Smooth muscle cell of the pulmonary artery (primary cell): ENCODE data around the gene IL13RA1. TPM values are rescaled to one million over a fixed set of nuclear protein-coding genes. Genes with fewer than 3 reads are reported as not detected.

Experiments used
- total RNA-seq: library from RNA; depleted of rRNA; stranded (reverse); fragments of >200 nt; gene quantifications from 2 replicates; pipeline ENCODE4 v1.2.3, GENCODE V29; 2014

IL13RA1 gene
- 68.8 and 74.0 TPM in 2 replicates for total RNA-seq

DNA sequence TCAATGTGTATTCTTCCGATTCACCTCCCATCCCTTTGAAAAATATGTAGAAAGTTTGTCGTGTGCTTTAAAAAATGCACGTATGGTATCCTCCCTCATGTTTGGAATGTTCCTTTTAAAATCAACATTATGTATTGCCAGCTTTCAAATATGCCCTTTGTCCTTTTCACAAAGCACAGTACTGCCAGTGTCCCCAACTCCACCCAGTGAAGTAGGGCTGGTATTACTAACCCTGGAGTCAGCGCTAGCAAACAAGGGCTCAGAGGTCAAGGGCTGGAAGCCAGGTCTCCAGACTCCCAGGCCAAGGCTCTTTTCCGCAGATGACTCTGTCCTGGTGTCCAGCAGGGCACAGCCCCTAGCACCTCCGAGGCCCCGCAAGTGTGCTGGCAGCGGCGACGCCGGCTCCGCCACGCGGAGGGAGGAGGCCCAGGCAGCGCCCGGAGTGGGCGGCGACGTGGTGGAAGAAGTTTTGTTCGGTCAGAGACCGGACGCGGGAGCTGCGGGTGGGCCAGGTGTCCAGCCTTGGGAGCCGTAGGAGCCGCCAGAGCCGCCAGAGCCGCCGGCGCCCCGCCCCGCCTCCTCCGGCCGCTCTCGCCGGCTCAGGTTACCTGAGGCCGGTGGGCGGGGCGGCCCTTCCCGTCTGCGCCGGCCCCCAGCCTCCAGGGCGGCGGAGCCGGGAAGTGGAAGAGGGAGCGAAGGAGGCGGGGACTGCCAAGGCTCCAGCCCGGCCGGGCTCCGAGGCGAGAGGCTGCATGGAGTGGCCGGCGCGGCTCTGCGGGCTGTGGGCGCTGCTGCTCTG lies at the start of gene IL13RA1:
TSS of gene IL13RA1 (plus strand) at position 720 of the 799 bp plus-strand sequence. CDS start at position 753, 33 bp downstream.

DNA sequence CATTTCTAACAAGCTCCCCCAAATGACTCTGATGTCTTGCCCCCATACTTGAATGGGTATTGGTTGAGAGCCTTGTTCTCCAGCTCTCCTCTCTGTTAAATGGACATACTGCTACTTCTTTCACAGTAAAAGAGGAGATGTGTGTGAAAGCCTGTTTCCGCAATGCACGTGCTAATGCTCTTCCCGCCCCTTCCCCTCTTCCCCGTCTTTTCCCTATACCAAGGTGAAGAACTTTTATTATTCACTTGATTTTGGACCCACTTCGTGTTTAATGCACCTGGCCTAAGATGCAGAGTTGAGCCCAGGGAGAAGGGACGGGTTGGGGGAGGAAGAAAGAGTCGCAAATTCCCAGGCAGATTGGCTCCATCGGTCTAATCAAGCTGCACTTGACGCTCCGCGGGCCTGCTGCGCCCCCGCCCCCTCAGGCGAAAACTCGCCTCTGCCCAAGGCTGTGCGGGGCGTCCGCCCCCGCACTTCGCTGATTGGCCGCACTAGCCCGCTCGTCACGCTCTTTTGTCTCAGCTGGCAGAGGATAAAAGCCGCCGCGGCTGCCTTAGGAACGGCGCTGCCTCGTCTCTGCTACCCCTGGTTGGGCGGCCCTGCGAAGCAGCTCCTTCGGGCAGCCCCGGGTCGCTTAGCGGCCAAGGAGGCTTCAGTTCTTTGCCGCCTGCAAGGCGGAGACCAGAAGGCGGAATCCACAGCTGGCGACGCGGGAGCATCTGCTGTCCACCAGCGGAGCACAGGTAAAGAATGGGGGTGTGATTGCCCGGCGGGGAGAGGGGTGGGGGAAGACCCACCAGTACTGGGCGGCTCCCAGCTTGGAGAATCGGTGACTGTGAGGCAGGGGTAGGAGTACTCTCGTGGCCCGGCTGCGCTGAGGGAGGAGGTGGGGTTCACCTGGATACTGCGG lies 96.1 kb downstream of the IL13RA1 start, which contains the start of gene ZCCHC12:
TSS of gene ZCCHC12 (plus strand) at position 562 of the 910 bp plus-strand sequence. CDS start 1,421 bp downstream, outside the sequence.

Other genes with a start within 250 kb of the IL13RA1 start
- gene DOCK11, start 231.8 kb upstream of the IL13RA1 start, total RNA-seq, result 29.7 and 33.8 TPM in 2 replicates
- gene ZCCHC12, start 96.2 kb downstream of the IL13RA1 start, total RNA-seq, result not detected in 2 replicates
- 0.65 and 1.7 TPM in 2 replicates for gene LONRF3, start 247.0 kb downstream of the IL13RA1 start, total RNA-seq